DND-41 (cell line): Measurements from ENCODE around the gene CGB5.

Experiments used
- ATAC-seq: fragments of 200-7000 bp; cut with Tn5 transposase; 3 replicates; pipeline ENCODE4 v1.9.1; 2021; ENCODE audit warnings: low read depth; ENCODE audit not compliant: insufficient read depth
- DNase-seq: peaks from one replicate; pipeline ENCODE4 v3.0.0-alpha.2; 2020
- H2AFZ ChIP-seq: 2 replicates; pipeline ENCODE4 v1.6.0; 2012; ENCODE audit warnings: low read depth, low read length
- H3K27ac ChIP-seq: 2 replicates; pipeline ENCODE4 v1.5.1; 2012; ENCODE audit warnings: low read length, inconsistent platforms
- H3K27me3 ChIP-seq: fragments of 200-600 bp; sonication (generic); 2 replicates; pipeline ENCODE4 v1.6.0; 2012; ENCODE audit warnings: low read length, mild to moderate bottlenecking, inconsistent platforms; ENCODE audit not compliant: insufficient read depth, poor library complexity
- H3K36me3 ChIP-seq: 2 replicates; pipeline ENCODE4 v1.5.1; 2012; ENCODE audit warnings: low read length, inconsistent platforms; ENCODE audit not compliant: insufficient read depth
- H3K4me1 ChIP-seq: 2 replicates; pipeline ENCODE4 v1.5.1; 2012; ENCODE audit warnings: mild to moderate bottlenecking, low read length; ENCODE audit not compliant: insufficient read depth
- H3K4me2 ChIP-seq: 2 replicates; pipeline ENCODE4 v1.6.0; 2012; ENCODE audit warnings: mild to moderate bottlenecking, moderate library complexity, low read length, inconsistent platforms; ENCODE audit not compliant: insufficient read depth
- H3K4me3 ChIP-seq, 2 experiments: fragments of 200-600 bp in 1 of 2; shearing (Covaris generic) in 1 of 2; 2 replicates each; pipeline ENCODE4 v1.5.1; 2012 to 2016; ENCODE audit warnings: inconsistent platforms in 2 of 2, low read length in 2 of 2, mild to moderate bottlenecking in 2 of 2, low read depth in 1 of 2, moderate library complexity in 1 of 2
- H3K79me2 ChIP-seq: 2 replicates; pipeline ENCODE4 v1.6.0; 2012; ENCODE audit warnings: low read length, inconsistent platforms; ENCODE audit not compliant: insufficient read depth
- H3K9ac ChIP-seq: 2 replicates; pipeline ENCODE4 v1.6.0; 2012; ENCODE audit warnings: low read depth, mild to moderate bottlenecking, inconsistent platforms, low read length, moderate library complexity
- H3K9me3 ChIP-seq: 2 replicates; pipeline ENCODE4 v1.5.1; 2012; ENCODE audit warnings: low read length, moderate library complexity, mild to moderate bottlenecking, inconsistent platforms; ENCODE audit not compliant: insufficient read depth, severe bottlenecking
- H4K20me1 ChIP-seq: 2 replicates; pipeline ENCODE4 v1.6.0; 2012; ENCODE audit warnings: low read length; ENCODE audit not compliant: insufficient read depth
- CTCF ChIP-seq: IDR thresholded peaks from 2 replicates; pipeline ENCODE4 v1.5.1; 2012; ENCODE audit warnings: borderline replicate concordance, low read length, moderate library complexity, mild to moderate bottlenecking; ENCODE audit not compliant: poor library complexity, severe bottlenecking; ENCODE audit errors: extremely low read depth
- EZH2 ChIP-seq: IDR thresholded peaks from 3 replicates; pipeline ENCODE4 v1.6.1; 2012; ENCODE audit warnings: borderline replicate concordance, low read depth, mild to moderate bottlenecking, moderate library complexity, low read length, inconsistent platforms; ENCODE audit not compliant: severe bottlenecking

Gene CGB5

GRCh38 chr19:49080392-49080791, 36.7 kb downstream of the CGB5 start:
- DNase-seq (no peak), ATAC-seq (no peak)
- Histone ChIP-seq H3K36me3 (no peaks in the 10 kb centered on the region; the same call in 1 of the 2 replicates), H3K79me2 (peaks cover 5% of the 10 kb centered on the region), H3K9me3 (no peaks in the 10 kb centered on the region), H3K9ac (no peak overlapping the region), H3K4me1 (peaks cover 8% of the 10 kb centered on the region), H2AFZ (no peak overlapping the region; the same call in 1 of the 2 replicates), H3K4me2 (no peak overlapping the region), H3K4me3 (no peak overlapping the region), H4K20me1 (no peaks in the 10 kb centered on the region), H3K27ac (no peak overlapping the region), H3K27me3 (no peaks in the 10 kb centered on the region)
- no peak for TF ChIP-seq CTCF
- TF ChIP-seq EZH2, result no peak

GRCh38 chr19:49081273-49081672, 37.6 kb downstream of the CGB5 start:
- Histone ChIP-seq H3K27me3 (no peaks in the 10 kb centered on the region), H2AFZ (0 out of 2 replicates have a peak overlapping the region, but pooled peaks have one; percentile 31), H4K20me1 (peaks cover 7% of the 10 kb centered on the region), H3K4me1 (peaks cover 11% of the 10 kb centered on the region), H3K4me2 (no peak overlapping the region), H3K36me3 (peaks cover 4% of the 10 kb centered on the region), H3K4me3 (no peak overlapping the region), H3K9ac (no peak overlapping the region), H3K27ac (no peak overlapping the region), H3K79me2 (peaks cover 14% of the 10 kb centered on the region), H3K9me3 (no peaks in the 10 kb centered on the region)
- DNase-seq (no peak), ATAC-seq (no peak)
- no peak for TF ChIP-seq EZH2
- TF ChIP-seq CTCF, result no peak

GRCh38 chr19:49084206-49085019, 40.8 kb downstream of the CGB5 start:
- ATAC-seq (no peak), DNase-seq (no peak)
- Histone ChIP-seq H3K27ac (peak overlapping the region; percentile 78), H3K4me2 (peak overlapping the region; percentile 66), H3K36me3 (peaks cover 32% of the 10 kb centered on the region), H3K27me3 (no peaks in the 10 kb centered on the region), H4K20me1 (peaks cover 35% of the 10 kb centered on the region), H3K9ac (peak overlapping the region; percentile 82), H3K9me3 (no peaks in the 10 kb centered on the region), H3K79me2 (peaks cover 44% of the 10 kb centered on the region), H2AFZ (peak overlapping the region; percentile 71), H3K4me3 (peak overlapping the region; percentile 1 to 76; a peak in 3 of 4 replicates), H3K4me1 (peaks cover 36% of the 10 kb centered on the region)
- TF ChIP-seq EZH2 (no peak), CTCF (no peak)
